Fibroblast of villous mesenchyme (primary cell): ENCODE measurements around the gene GH2. TPM values are rescaled to one million over a fixed set of nuclear protein-coding genes. Genes with fewer than 3 reads are reported as not detected.
A peak's percentile ranks its signal among the peaks of the same experiment; 100 is the strongest.
"Not testable (repeated sequence)": the region's sequence is repeated elsewhere in the genome, so short reads cannot be mapped to it uniquely, and the experiment has no call there.

Experiments used
- DNase-seq: peaks from one replicate; pipeline ENCODE4 v3.0.0-alpha.2; 2010; ENCODE audit warnings: low read depth
- H3K4me3 ChIP-seq: 2 replicates; pipeline ENCODE4 v1.5.1; 2011; ENCODE audit warnings: low read depth, mild to moderate bottlenecking, low read length
- CTCF ChIP-seq: IDR thresholded peaks from 2 replicates; pipeline ENCODE4 v1.5.1; 2012; ENCODE audit warnings: low read depth, mild to moderate bottlenecking, low read length; ENCODE audit not compliant: insufficient read depth
- total RNA-seq: library from RNA; depleted of rRNA; stranded (reverse); fragments of >200 nt; gene quantifications from 2 replicates; pipeline ENCODE4 v1.2.3, GENCODE V29; 2012

Gene GH2
- total RNA-seq, 1 donor: not detected

- DNase-seq: no peak
- no peak for TF ChIP-seq CTCF
Observed at GRCh38 chr17:63859257-63859656, 22.5 kb downstream of the GH2 start.

GRCh38 chr17:63856425-63856824 is 25.3 kb downstream of the GH2 start:
- DNase-seq: not testable (repeated sequence)

More at GRCh38 chr17:63859257-63859656, 22.5 kb downstream of the GH2 start:
- no peak overlapping the region for H3K4me3 ChIP-seq

GRCh38 chr17:63855185-63855584 is 26.6 kb downstream of the GH2 start:
- H3K4me3 ChIP-seq: no peak overlapping the region
- TF ChIP-seq CTCF: no peak
- DNase-seq: no peak

More at GRCh38 chr17:63856425-63856824, 25.3 kb downstream of the GH2 start:
- not testable (repeated sequence) for H3K4me3 ChIP-seq

- no peak overlapping the region for H3K4me3 ChIP-seq
- no peak for DNase-seq
- no peak for TF ChIP-seq CTCF
Observed at GRCh38 chr17:63854709-63855108, 27.0 kb downstream of the GH2 start.

GRCh38 chr17:63853260-63853659 is 28.5 kb downstream of the GH2 start:
- DNase-seq: no peak
- no peak for TF ChIP-seq CTCF
- H3K4me3 ChIP-seq: no peak overlapping the region

GRCh38 chr17:63850401-63850800 is 31.3 kb downstream of the GH2 start:
- no peak for TF ChIP-seq CTCF
- no peak overlapping the region for H3K4me3 ChIP-seq
- DNase-seq: no peak

- H3K4me3 ChIP-seq: peak overlapping the region; percentile 53
- peak; percentile 64 for TF ChIP-seq CTCF
- peak; percentile 91 for DNase-seq
Observed at GRCh38 chr17:63848834-63849689, 32.7 kb downstream of the GH2 start.
